HepG2 (cell line): ENCODE measurements around the gene MYD88. TPM values are rescaled to one million over a fixed set of nuclear protein-coding genes. Genes with fewer than 3 reads are reported as not detected.

Experiments
- AGO1 ChIP-seq: fragments of 200-400 bp; formaldehyde crosslinking; IDR thresholded peaks from 2 replicates; pipeline ENCODE4 v1.6.1; 2017; ENCODE audit warnings: mild to moderate bottlenecking, low read depth, low read length, moderate library complexity; ENCODE audit not compliant: poor library complexity, severe bottlenecking
- AGO2 ChIP-seq: fragments of 200-400 bp; formaldehyde crosslinking; optimal IDR thresholded peaks from 2 replicates; pipeline ENCODE3; 2017; ENCODE audit warnings: mild to moderate bottlenecking, low read depth, low read length, moderate library complexity
- DR1 ChIP-seq: sonication (generic); formaldehyde crosslinking; IDR thresholded peaks from 2 replicates; pipeline ENCODE4 v1.8.0; 2021; ENCODE audit warnings: mild to moderate bottlenecking, missing genetic modification reagents, inconsistent platforms
- EP300 ChIP-seq, 3 experiments: sonication (generic) in 1 of 3; formaldehyde crosslinking in 1 of 3; IDR thresholded peaks; 2 replicates each; pipeline versions ENCODE4 v1.5.1 to v1.6.1; 2011 to 2020; ENCODE audit warnings: low read depth in 2 of 3, low read length in 2 of 3, borderline replicate concordance in 1 of 3, improper control_type of control experiment in 1 of 3, mild to moderate bottlenecking in 1 of 3, missing genetic modification reagents in 1 of 3, moderate library complexity in 1 of 3
- KDM2A ChIP-seq: sonication (generic); formaldehyde crosslinking; IDR thresholded peaks from 2 replicates; pipeline ENCODE4 v1.4.0; 2020; ENCODE audit warnings: low read depth, missing genetic modification reagents, borderline replicate concordance
- MEIS2 ChIP-seq: sonication (generic); formaldehyde crosslinking; IDR thresholded peaks from 2 replicates; pipeline ENCODE4 v1.9.0; 2021; ENCODE audit warnings: mild to moderate bottlenecking, missing genetic modification reagents
- NONO ChIP-seq, 2 experiments: fragments of 450-650 bp in 1 of 2; sonication (generic) in 1 of 2; formaldehyde crosslinking in 1 of 2; IDR thresholded peaks in 1 of 2; conservative IDR thresholded peaks in 1 of 2; 2 replicates each; pipeline versions ENCODE4 v1.6.1 to v1.8.0; 2017 to 2022; ENCODE audit warnings: mild to moderate bottlenecking in 1 of 2, missing genetic modification reagents in 1 of 2, moderate library complexity in 1 of 2
- PAF1 ChIP-seq: IDR thresholded peaks from 2 replicates; pipeline ENCODE4 v1.6.1; 2016; ENCODE audit warnings: missing genetic modification reagents, missing compliant biosample characterization
- PHF20 ChIP-seq: sonication (generic); formaldehyde crosslinking; IDR thresholded peaks from 2 replicates; pipeline ENCODE4 v1.5.0; 2020; ENCODE audit warnings: mild to moderate bottlenecking, missing genetic modification reagents
- PITX1 ChIP-seq: sonication (generic); formaldehyde crosslinking; IDR thresholded peaks from 2 replicates; pipeline ENCODE4 v1.5.1; 2020; ENCODE audit warnings: mild to moderate bottlenecking, missing genetic modification reagents
- SCMH1 ChIP-seq: sonication (generic); formaldehyde crosslinking; IDR thresholded peaks from 2 replicates; pipeline ENCODE4 v1.9.0; 2021; ENCODE audit warnings: missing genetic modification reagents, mild to moderate bottlenecking, borderline replicate concordance
- TAF15 ChIP-seq: fragments of 200-400 bp; formaldehyde crosslinking; IDR thresholded peaks from one replicate; pipeline ENCODE4 v1.6.1; 2018; ENCODE audit warnings: mild to moderate bottlenecking, low read depth, low read length; ENCODE audit not compliant: poor library complexity, severe bottlenecking
- ZBTB46 ChIP-seq: sonication (generic); formaldehyde crosslinking; IDR thresholded peaks from 2 replicates; pipeline ENCODE4 v1.4.0; 2020; ENCODE audit warnings: mild to moderate bottlenecking, missing genetic modification reagents, borderline replicate concordance
- ZFP1 ChIP-seq: IDR thresholded peaks from 2 replicates; pipeline ENCODE4 v1.6.1; 2016
- ZNF260 ChIP-seq: sonication (generic); formaldehyde crosslinking; IDR thresholded peaks from 2 replicates; pipeline ENCODE4 v1.4.0; 2020; ENCODE audit warnings: missing genetic modification reagents, low read depth, mild to moderate bottlenecking, borderline replicate concordance
- ZNF326 ChIP-seq: sonication (generic); formaldehyde crosslinking; IDR thresholded peaks from 2 replicates; pipeline ENCODE4 v1.4.0; 2020; ENCODE audit warnings: missing genetic modification reagents, borderline replicate concordance
- ZNF703 ChIP-seq: sonication (generic); formaldehyde crosslinking; IDR thresholded peaks from 2 replicates; pipeline ENCODE4 v1.5.1; 2020; ENCODE audit warnings: missing genetic modification reagents, mild to moderate bottlenecking, moderate library complexity, borderline replicate concordance
- ZNF724P ChIP-seq: sonication (generic); formaldehyde crosslinking; IDR thresholded peaks from 2 replicates; pipeline ENCODE4 v1.8.0; 2022; ENCODE audit warnings: missing genetic modification reagents, borderline replicate concordance
- ZNF75D ChIP-seq: sonication (generic); formaldehyde crosslinking; IDR thresholded peaks from 2 replicates; pipeline ENCODE4 v1.8.1; 2023; ENCODE audit warnings: missing genetic modification reagents, mild to moderate bottlenecking, borderline replicate concordance
- polyA plus RNA-seq, 8 experiments: library from polyadenylated mRNA; depleted of rRNA in 3 of 8; stranded (reverse) in 7 of 8; unstranded in 1 of 8; fragments of >200 nt; fragmentation: Illumina TruSeq in 4 of 8; extraction: Trizol in 4 of 8; gene quantifications; 2 replicates each; pipeline versions ENCODE4 v1.2.1 to v1.2.3, GENCODE V29; 2011 to 2016; ENCODE audit warnings: low read depth in 4 of 8, missing spikeins in 1 of 8, mixed read lengths in 1 of 8; ENCODE audit not compliant: insufficient read depth in 1 of 8
- total RNA-seq, 5 experiments: library from RNA; depleted of rRNA; stranded (reverse); fragments of >200 nt; fragmentation: Illumina TruSeq; extraction: Trizol; gene quantifications; 2 replicates each; pipeline ENCODE4 v1.2.3, GENCODE V29; 2016; ENCODE audit warnings: low read depth in 1 of 5
- TF ChIP-seq, protein P1 (sequence below): sonication (generic); formaldehyde crosslinking; IDR thresholded peaks from 2 replicates; pipeline ENCODE4 v1.4.0; 2020; ENCODE audit warnings: missing genetic modification reagents
- TF ChIP-seq, protein P2 (sequence below): sonication (generic); formaldehyde crosslinking; IDR thresholded peaks from 2 replicates; pipeline ENCODE4 v1.8.1; 2023; ENCODE audit warnings: mild to moderate bottlenecking, missing genetic modification reagents, borderline replicate concordance
- TF ChIP-seq, protein P3 (sequence below): sonication (generic); formaldehyde crosslinking; IDR thresholded peaks from 2 replicates; pipeline ENCODE4 v1.5.0; 2020; ENCODE audit warnings: missing genetic modification reagents

MYD88 gene
- total and polyA plus RNA-seq, 2 of the 13 experiments (the other 11 are each of a cell fraction or from before 2014, with no cell fraction given) = 7.6 to 32.7 TPM

- TF ChIP-seq SCMH1 = no peak
- TF ChIP-seq, protein P1, sequence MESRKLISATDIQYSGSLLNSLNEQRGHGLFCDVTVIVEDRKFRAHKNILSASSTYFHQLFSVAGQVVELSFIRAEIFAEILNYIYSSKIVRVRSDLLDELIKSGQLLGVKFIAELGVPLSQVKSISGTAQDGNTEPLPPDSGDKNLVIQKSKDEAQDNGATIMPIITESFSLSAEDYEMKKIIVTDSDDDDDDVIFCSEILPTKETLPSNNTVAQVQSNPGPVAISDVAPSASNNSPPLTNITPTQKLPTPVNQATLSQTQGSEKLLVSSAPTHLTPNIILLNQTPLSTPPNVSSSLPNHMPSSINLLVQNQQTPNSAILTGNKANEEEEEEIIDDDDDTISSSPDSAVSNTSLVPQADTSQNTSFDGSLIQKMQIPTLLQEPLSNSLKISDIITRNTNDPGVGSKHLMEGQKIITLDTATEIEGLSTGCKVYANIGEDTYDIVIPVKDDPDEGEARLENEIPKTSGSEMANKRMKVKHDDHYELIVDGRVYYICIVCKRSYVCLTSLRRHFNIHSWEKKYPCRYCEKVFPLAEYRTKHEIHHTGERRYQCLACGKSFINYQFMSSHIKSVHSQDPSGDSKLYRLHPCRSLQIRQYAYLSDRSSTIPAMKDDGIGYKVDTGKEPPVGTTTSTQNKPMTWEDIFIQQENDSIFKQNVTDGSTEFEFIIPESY (CRISPR knock-in tag) = no peak
- peak; percentile 33; the same call in 1 of the 2 replicates for TF ChIP-seq PITX1 (CRISPR knock-in tag)
- TF ChIP-seq DR1 (CRISPR knock-in tag) = 0 out of 2 replicates have a peak, but pooled peaks have one; percentile 36
- no peak for TF ChIP-seq ZNF260 (CRISPR knock-in tag)
- no peak for TF ChIP-seq PHF20 (CRISPR knock-in tag)
- no peak for TF ChIP-seq ZNF703 (CRISPR knock-in tag)
- no peak for TF ChIP-seq NONO (IDR thresholded peaks at IDR 0.05)
- peak; percentile 66 for TF ChIP-seq NONO (CRISPR knock-in tag; conservative IDR thresholded peaks at IDR 0.05)
- TF ChIP-seq, protein P2, sequence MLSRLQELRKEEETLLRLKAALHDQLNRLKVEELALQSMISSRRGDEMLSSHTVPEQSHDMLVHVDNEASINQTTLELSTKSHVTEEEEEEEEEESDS (CRISPR knock-in tag) = 0 out of 2 replicates have a peak, but pooled peaks have one; percentile 31
- peak; percentile 35 for TF ChIP-seq KDM2A
- TF ChIP-seq PAF1 = peak; percentile 21; the same call in 1 of the 2 replicates
- peak; percentile 6 for TF ChIP-seq TAF15
- TF ChIP-seq ZNF326 = peak; percentile 86
- no peak for TF ChIP-seq MEIS2 (CRISPR knock-in tag)
- TF ChIP-seq ZBTB46 (CRISPR knock-in tag) = no peak
- TF ChIP-seq ZFP1 (CRISPR knock-in tag) = no peak
- peak; percentile 97 for TF ChIP-seq AGO1
- TF ChIP-seq, protein P3, sequence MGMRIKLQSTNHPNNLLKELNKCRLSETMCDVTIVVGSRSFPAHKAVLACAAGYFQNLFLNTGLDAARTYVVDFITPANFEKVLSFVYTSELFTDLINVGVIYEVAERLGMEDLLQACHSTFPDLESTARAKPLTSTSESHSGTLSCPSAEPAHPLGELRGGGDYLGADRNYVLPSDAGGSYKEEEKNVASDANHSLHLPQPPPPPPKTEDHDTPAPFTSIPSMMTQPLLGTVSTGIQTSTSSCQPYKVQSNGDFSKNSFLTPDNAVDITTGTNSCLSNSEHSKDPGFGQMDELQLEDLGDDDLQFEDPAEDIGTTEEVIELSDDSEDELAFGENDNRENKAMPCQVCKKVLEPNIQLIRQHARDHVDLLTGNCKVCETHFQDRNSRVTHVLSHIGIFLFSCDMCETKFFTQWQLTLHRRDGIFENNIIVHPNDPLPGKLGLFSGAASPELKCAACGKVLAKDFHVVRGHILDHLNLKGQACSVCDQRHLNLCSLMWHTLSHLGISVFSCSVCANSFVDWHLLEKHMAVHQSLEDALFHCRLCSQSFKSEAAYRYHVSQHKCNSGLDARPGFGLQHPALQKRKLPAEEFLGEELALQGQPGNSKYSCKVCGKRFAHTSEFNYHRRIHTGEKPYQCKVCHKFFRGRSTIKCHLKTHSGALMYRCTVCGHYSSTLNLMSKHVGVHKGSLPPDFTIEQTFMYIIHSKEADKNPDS = 0 out of 2 replicates have a peak, but pooled peaks have one; percentile 2
- TF ChIP-seq ZNF75D (CRISPR knock-in tag) = no peak
- no peak for TF ChIP-seq EP300 (IDR thresholded peaks at IDR 0.05; ENCODE audit: low read depth in 2 of 2, low read length in 2 of 2)
- no peak for TF ChIP-seq EP300 (CRISPR knock-in tag; IDR thresholded peaks at IDR 0.05; ENCODE audit: borderline replicate concordance)
- no peak for TF ChIP-seq ZNF724P
- peak; percentile 97 for TF ChIP-seq AGO2
Observed at GRCh38 chr3:38116471-38117162, 21.8 kb upstream of the MYD88 start (continued).
